T-helper 9 cell (primary cell): ENCODE results near the gene KIF12.
"Not testable (repeated sequence)": the region's sequence is repeated elsewhere in the genome, so short reads cannot be mapped to it uniquely, and the experiment has no call there.

Experiments used
- DNase-seq: peaks from one replicate; pipeline ENCODE4 v3.0.0-alpha.2; 2020
- total RNA-seq, 2 donors: gene quantifications; one replicate each; lab custom pipeline; 2026; lab: John Stamatoyannopoulos, UW

Gene KIF12
- total RNA-seq, result 0 reads per million in 2 donors

DNA sequence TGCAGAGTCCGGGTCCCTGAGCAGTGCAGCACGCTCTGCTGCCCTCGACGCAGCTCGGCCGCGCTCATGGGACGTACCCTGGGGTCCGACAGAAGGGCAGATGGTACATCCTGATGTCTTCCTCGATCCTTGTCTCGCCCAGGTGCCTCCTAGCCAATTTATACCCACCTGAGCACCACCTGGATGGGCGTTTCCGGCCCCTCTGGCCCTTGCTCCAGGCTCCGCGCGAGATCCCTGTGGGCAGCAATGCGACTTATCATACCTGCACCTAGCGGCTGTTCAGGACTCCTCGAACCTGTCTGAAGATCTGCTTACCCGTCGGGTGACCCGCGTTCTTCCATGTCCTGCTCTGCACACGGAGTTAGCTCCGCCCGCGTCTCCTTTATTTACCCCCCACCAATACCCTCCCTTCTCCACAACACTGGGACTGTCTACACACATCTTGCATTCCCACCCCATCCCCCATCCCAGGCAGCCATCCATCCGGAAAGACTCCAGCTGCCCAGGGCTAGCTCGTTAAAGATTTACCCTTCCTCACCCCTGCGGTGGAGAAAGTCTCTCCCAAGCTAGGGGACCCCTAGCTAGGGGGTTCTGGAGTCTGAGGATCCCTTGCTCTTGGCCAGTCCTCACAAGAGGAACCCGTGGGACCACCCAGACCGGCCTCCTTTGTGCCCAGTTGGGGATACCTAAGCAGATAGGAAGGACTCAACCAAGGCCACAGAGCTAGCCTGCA, at the start of gene KIF12:
TSS of gene KIF12 (minus strand) at position 357 of the 733 bp plus-strand sequence. CDS start at position 341, 16 bp downstream.
- DNase-seq, result no peak

- DNase-seq, result no peak
Measured at GRCh38 chr9:114146735-114147134, 47.6 kb upstream of the KIF12 start.

- no peak for DNase-seq
Measured at GRCh38 chr9:114143234-114143633, 44.1 kb upstream of the KIF12 start.

GRCh38 chr9:114141553-114142402, 42.7 kb upstream of the KIF12 start:
- no peak for DNase-seq

DNA sequence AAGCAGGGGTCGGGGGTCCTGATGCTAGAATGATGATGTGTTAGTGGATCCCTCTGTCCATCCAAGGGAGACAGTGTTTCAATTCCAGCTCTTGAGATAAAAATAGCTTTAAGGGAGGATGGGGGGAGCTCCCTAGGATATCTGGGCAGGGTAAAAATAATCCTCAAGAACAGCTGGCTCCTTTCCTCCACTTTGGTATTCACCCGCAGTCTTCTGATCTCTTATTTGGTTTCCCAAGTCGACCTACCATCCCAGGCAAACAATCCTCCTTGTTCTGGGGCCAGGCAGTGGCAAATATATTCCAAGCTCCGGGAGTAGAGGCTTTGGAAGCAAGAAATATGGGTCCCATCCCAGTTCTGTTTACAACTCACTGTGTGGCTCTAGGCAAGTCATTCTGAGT, 41.8 kb upstream of the KIF12 start:
- DNase-seq, result no peak

GRCh38 chr9:114140401-114140800, 41.3 kb upstream of the KIF12 start:
- DNase-seq, result no peak

- no peak for DNase-seq
Measured at GRCh38 chr9:114139071-114139470, 40.0 kb upstream of the KIF12 start.

GRCh38 chr9:114138552-114138971, 39.5 kb upstream of the KIF12 start:
- DNase-seq, result no peak

DNA sequence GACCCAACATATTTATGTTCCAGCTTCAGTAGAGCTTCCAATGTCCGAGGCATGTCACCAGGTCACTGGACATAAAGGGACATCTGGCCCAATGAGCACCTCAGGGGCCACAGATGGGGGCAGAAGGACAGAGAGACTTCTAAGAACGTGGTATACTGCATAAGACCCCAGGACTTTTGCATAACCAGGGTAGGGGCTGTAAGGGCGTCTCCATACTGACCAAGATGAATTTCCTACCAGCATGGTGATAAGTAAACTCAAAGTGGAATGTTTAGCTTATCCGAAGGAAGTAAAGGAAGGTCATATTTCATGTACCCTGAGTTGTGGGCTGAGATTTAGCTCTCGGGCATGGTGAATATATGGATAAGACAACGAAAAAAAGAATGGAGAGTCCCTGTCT, 38.7 kb upstream of the KIF12 start:
- DNase-seq, result no peak

DNA sequence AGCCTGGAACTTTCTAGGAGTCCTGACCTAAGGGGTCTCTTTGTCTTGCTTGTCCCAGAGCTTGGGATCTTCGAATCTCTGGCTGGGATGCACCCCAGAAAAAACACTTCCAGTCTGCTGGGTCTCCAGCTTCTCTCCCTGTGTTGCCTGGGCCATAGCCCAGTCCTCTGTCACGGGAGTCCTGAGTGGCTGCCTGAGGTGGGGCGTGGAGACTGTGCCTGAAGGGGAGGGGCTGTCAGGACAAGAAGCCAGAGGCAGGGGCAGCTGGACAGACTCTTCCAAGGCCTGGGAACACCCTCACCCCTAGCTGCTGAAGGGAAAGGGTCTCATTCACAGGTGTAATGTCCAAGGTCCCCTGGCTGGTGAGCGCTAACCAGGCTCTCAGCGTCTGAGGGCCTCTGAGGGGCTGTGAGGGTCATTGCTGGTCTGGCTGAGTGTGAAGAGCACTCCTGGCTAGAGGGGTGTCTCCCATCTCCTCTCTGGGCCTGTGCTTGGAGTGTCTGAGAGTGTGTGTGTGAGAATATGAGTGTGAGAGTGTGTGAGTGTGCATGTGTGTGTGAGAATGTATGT, 35.8 kb upstream of the KIF12 start:
- DNase-seq, result no peak

- DNase-seq, result no peak
Measured at GRCh38 chr9:114132550-114132918, 33.4 kb upstream of the KIF12 start.

DNA sequence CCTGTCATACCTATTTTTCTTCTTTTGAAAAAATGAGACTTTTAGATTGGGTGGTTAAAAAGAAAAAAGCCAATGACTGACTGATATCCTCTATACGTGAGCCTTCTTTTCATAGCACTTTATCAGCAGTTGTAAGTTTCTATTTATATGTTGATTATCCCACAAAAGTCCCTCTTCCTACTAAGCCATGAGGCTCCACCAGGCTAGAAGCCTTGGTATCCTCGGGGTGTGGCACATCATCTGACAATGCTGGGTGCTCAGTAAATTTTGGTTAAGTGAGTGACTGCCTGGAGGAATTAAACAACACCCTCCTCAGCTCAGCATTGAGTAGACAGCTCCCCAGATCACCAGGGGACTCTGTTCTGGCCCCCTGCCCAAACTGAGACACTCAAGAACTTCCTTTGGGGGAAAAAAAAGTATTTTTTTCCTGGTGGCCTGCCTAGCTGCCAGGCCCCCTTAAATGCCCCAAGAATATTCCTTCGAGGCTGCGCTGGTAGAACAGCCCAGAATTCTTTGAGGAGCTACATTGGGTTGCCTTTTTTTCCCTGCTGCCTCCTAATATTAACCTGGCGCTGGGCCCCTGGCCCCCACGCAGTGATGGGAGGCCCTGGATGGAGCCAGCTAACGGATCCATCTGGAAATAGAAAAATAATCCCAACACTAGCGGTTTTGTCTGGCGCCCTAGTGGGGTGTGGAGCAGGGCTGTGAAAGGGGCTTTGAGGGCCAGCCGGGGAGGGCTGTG, 32.9 kb upstream of the KIF12 start:
- no peak for DNase-seq

DNA sequence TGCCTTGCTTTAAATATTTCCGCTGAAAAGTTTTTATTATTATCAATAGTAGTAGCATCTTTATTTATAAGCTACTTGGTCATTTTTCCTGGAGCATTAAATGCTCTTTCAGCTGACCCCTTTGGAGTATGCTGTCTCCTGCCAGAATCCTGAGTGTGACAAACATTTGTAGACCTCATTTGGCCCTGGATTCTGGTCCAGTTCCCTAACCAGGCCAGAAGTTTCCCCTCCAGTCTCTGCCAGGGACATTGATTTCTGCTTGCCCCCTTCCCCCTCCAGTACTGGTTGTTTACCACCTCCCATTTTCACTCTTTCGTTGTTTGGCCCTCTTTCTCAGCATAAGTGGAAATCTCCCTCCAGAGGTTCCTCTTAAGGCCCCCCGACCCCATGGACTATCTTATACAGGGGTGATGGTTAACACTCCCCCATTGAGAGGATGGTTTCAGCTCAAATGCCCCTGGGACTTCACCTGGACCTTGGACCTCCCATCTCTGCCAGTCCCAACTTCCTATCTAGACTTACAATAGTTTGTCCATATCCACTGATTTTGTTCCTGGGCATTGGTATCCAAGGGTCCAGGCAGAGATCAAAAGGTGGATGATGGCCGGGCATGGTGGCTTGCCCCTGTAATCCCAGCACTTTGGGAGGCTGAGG, 31.7 kb upstream of the KIF12 start:
- no peak for DNase-seq

GRCh38 chr9:114130141-114130540, 31.0 kb upstream of the KIF12 start:
- no peak for DNase-seq

DNA sequence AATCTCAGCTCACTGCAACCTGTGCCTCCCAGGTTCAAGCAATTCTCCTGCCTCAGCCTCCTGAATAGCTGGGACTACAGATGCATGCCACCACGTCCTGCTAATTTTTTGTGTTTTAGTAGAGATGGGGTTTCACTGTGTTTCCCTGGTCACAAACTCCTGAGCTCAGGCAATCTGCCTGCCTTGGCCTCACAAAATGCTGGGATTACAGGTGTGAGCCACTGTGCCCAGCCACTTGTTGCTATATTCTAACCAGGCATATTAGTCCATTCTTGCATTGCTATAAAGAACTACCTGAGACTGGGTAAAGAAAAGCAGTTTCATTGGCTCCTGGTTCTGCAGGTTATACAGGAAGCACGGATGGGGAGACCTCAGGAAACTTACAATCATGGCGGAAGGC, 29.7 kb upstream of the KIF12 start:
- not testable (repeated sequence) for DNase-seq

- no peak for DNase-seq
Measured at GRCh38 chr9:114126247-114127060, 27.4 kb upstream of the KIF12 start.

DNA sequence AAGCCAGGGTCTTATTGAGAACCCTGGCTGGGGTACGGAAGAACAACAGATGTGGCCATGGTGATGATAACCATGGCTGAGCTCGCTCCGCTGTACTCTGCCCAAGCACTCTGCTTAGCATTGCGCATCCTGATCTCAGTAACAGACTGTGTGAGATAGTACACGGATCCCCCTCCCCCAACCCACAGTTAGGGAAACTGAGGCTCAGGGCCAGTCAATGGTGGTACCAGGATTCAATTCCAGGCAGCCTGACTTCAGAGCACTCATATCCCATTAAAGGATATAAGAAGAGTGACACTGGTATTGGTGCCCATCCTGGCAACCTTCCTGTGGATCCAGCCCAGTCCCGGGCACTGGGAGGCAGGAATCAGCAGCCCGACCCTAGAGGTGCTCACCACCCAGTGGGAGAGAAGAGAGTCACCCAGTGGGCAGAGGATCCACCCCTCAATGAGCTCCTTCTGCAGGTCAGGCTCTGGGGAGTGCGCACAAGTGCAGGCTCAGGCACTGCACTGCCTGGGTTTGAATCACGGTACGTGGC, 26.5 kb upstream of the KIF12 start:
- DNase-seq, result no peak

- DNase-seq, result no peak
Measured at GRCh38 chr9:114124666-114125475, 25.8 kb upstream of the KIF12 start.

GRCh38 chr9:114124138-114124537, 25.0 kb upstream of the KIF12 start:
- DNase-seq, result no peak
